SK-N-SH (cell line): ENCODE results near the gene UBAC2. TPM values are rescaled to one million over a fixed set of nuclear protein-coding genes. Genes with fewer than 3 reads are reported as not detected.
A peak's percentile ranks its signal among the peaks of the same experiment; 100 is the strongest.

Experiments
- CTCF ChIA-PET: fragments of 300-600, 350-600 bp; formaldehyde crosslinking; extraction: SDS; loops from one replicate; lab custom pipeline; 2021; lab: Yijun Ruan, JAX
- POLR2A ChIA-PET: fragments of 350-600 bp; sonication (Branson Sonifier 250); formaldehyde crosslinking; extraction: SDS; loops from one replicate; lab custom pipeline; 2020; ENCODE audit warnings: antibody characterized with exemption, inconsistent platforms; lab: Yijun Ruan, JAX
- DNase-seq: peaks from one replicate; pipeline ENCODE4 v3.0.0; 2012
- H2AFZ ChIP-seq: fragments of 200-600 bp; sonication (generic); 2 replicates; pipeline ENCODE4 v1.8.1; 2016; ENCODE audit warnings: antibody characterized with exemption, mild to moderate bottlenecking, low read depth
- H3F3A ChIP-seq: fragments of 200-600 bp; sonication (generic); replicated peaks from 2 replicates; pipeline ENCODE3; 2016; ENCODE audit warnings: antibody characterized with exemption, mild to moderate bottlenecking; ENCODE audit not compliant: insufficient read depth
- H3K27ac ChIP-seq, 2 experiments: fragments of 200-500 bp in 1 of 2; fragments of 200-600 bp in 1 of 2; sonication (Bioruptor generic) in 1 of 2; sonication (generic), shearing (Covaris generic) in 1 of 2; 2 replicates each; pipeline versions ENCODE4 v1.5.1 to v1.6.1; 2014 to 2016; ENCODE audit warnings: low read depth in 2 of 2, inconsistent platforms in 1 of 2, low read length in 1 of 2, mild to moderate bottlenecking in 1 of 2, mixed read lengths in 1 of 2
- H3K27me3 ChIP-seq: fragments of 200-600 bp; sonication (generic), shearing (Covaris generic); 2 replicates; pipeline ENCODE4 v1.6.1; 2016; ENCODE audit warnings: mixed run types; ENCODE audit not compliant: insufficient read depth
- H3K36me3 ChIP-seq, 2 experiments: fragments of 200-500 bp in 1 of 2; fragments of 200-600 bp in 1 of 2; sonication (Bioruptor generic) in 1 of 2; sonication (generic) in 1 of 2; replicated peaks in 1 of 2; 2 replicates each; pipeline versions ENCODE3 to v1.5.1; 2014 to 2016; ENCODE audit warnings: low read length in 1 of 2, mild to moderate bottlenecking in 1 of 2; ENCODE audit not compliant: insufficient read depth in 2 of 2, control insufficient read depth in 1 of 2
- H3K4me1 ChIP-seq, 2 experiments: fragments of 200-500 bp in 1 of 2; fragments of 200-600 bp in 1 of 2; sonication (Bioruptor generic) in 1 of 2; sonication (generic), shearing (Covaris generic) in 1 of 2; 2 replicates each; pipeline versions ENCODE4 v1.5.1 to v1.6.1; 2014 to 2016; ENCODE audit warnings: low read depth in 1 of 2, low read length in 1 of 2, mixed run types in 1 of 2; ENCODE audit not compliant: insufficient read depth in 2 of 2, control insufficient read depth in 1 of 2
- H3K4me2 ChIP-seq: fragments of 200-600 bp; sonication (generic), shearing (Covaris generic); 2 replicates; pipeline ENCODE4 v1.6.1; 2017; ENCODE audit warnings: mixed run types
- H3K4me3 ChIP-seq, 2 experiments: fragments of 200-500 bp in 1 of 2; fragments of 200-600 bp in 1 of 2; sonication (Bioruptor generic) in 1 of 2; sonication (generic), shearing (Covaris generic) in 1 of 2; 2 replicates each; pipeline versions ENCODE4 v1.5.1 to v1.8.1; 2014 to 2016; ENCODE audit warnings: low read depth in 2 of 2, inconsistent platforms in 1 of 2, low read length in 1 of 2, mild to moderate bottlenecking in 1 of 2, mixed read lengths in 1 of 2, moderate library complexity in 1 of 2
- H3K79me2 ChIP-seq: fragments of 200-600 bp; sonication (generic); 2 replicates; pipeline ENCODE4 v1.8.1; 2017; ENCODE audit warnings: mild to moderate bottlenecking; ENCODE audit not compliant: insufficient read depth
- H3K9ac ChIP-seq: fragments of 200-600 bp; sonication (generic); 2 replicates; pipeline ENCODE4 v1.6.1; 2017; ENCODE audit warnings: mixed run types
- H3K9me2 ChIP-seq: fragments of 200-600 bp; sonication (generic); 2 replicates; pipeline ENCODE4 v1.6.1; 2017; ENCODE audit warnings: mixed run types
- H3K9me3 ChIP-seq: fragments of 200-600 bp; sonication (generic); 2 replicates; pipeline ENCODE4 v1.6.1; 2017; ENCODE audit warnings: mixed run types, mild to moderate bottlenecking, moderate library complexity
- H4K20me1 ChIP-seq: fragments of 200-600 bp; sonication (generic); 2 replicates; pipeline ENCODE4 v1.6.1; 2017; ENCODE audit warnings: mild to moderate bottlenecking, mixed run types; ENCODE audit not compliant: insufficient read depth
- EP300 ChIP-seq, 2 experiments: IDR thresholded peaks; 2 replicates each; pipeline versions ENCODE4 v1.4.0 to v1.6.1; 2012; ENCODE audit warnings: borderline replicate concordance in 1 of 2, low read depth in 1 of 2, low read length in 1 of 2
- EZH2phosphoT487 ChIP-seq: fragments of 200-600 bp; sonication (generic); IDR thresholded peaks from 2 replicates; pipeline ENCODE4 v1.6.1; 2017; ENCODE audit warnings: low read depth, mixed run types, mild to moderate bottlenecking, antibody characterized with exemption, moderate library complexity, borderline replicate concordance
- MEF2A ChIP-seq: IDR thresholded peaks from 2 replicates; pipeline ENCODE4 v1.4.0; 2012; ENCODE audit warnings: low read depth, borderline replicate concordance
- NFIC ChIP-seq: IDR thresholded peaks from 2 replicates; pipeline ENCODE4 v1.4.0; 2012; ENCODE audit warnings: borderline replicate concordance
- NRF1 ChIP-seq: IDR thresholded peaks from 2 replicates; pipeline ENCODE4 v1.6.1; 2012; ENCODE audit warnings: low read depth, mild to moderate bottlenecking, low read length
- RCOR1 ChIP-seq: fragments of 150-350 bp; IDR thresholded peaks from 2 replicates; pipeline ENCODE4 v1.6.1; 2017; ENCODE audit warnings: antibody characterized with exemption, low read length
- RFX5 ChIP-seq: IDR thresholded peaks from 2 replicates; pipeline ENCODE4 v1.6.1; 2012; ENCODE audit warnings: mild to moderate bottlenecking, improper control_type of control experiment, low read length
- RXRA ChIP-seq: IDR thresholded peaks from 2 replicates; pipeline ENCODE4 v1.4.0; 2012; ENCODE audit warnings: low read depth, mild to moderate bottlenecking, borderline replicate concordance
- TAF1 ChIP-seq: IDR thresholded peaks from 2 replicates; pipeline ENCODE4 v1.6.1; 2012; ENCODE audit warnings: low read depth, mild to moderate bottlenecking, low read length, moderate library complexity, borderline replicate concordance
- TEAD4 ChIP-seq: IDR thresholded peaks from 2 replicates; pipeline ENCODE4 v1.4.0; 2012; ENCODE audit warnings: mild to moderate bottlenecking, borderline replicate concordance; ENCODE audit not compliant: insufficient read depth
- WGBS: methylation state at CpG from one replicate; pipeline ENCODE4 v1.1.6; 2017; ENCODE audit warnings: low lambda C conversion rate; 5-methylcytosine and 5-hydroxymethylcytosine counted together
- polyA plus RNA-seq, 3 experiments: library from polyadenylated mRNA; depleted of rRNA; stranded (reverse); fragments of >200 nt; gene quantifications; 2 replicates each; pipeline ENCODE4 v1.2.3, GENCODE V29; 2012
- TF ChIP-seq, protein P1 (sequence below): IDR thresholded peaks from 2 replicates; pipeline ENCODE4; 2012
- TF ChIP-seq, protein P2 (sequence below): IDR thresholded peaks from 2 replicates; pipeline ENCODE4 v1.4.0; 2012; ENCODE audit warnings: low read depth, borderline replicate concordance
- TF ChIP-seq, protein P3 (sequence below): IDR thresholded peaks from 2 replicates; pipeline ENCODE4 v1.4.0; 2012; ENCODE audit warnings: low read depth
- TF ChIP-seq, protein P4 (sequence below): fragments of 200-600 bp; sonication (generic); IDR thresholded peaks from 2 replicates; pipeline ENCODE4 v1.6.1; 2017; ENCODE audit warnings: antibody characterized with exemption, mild to moderate bottlenecking, moderate library complexity

UBAC2 gene
- polyA plus RNA-seq, 1 of the 3 experiments (the other 2 are of a cell fraction), result 79.0 TPM

DNA sequence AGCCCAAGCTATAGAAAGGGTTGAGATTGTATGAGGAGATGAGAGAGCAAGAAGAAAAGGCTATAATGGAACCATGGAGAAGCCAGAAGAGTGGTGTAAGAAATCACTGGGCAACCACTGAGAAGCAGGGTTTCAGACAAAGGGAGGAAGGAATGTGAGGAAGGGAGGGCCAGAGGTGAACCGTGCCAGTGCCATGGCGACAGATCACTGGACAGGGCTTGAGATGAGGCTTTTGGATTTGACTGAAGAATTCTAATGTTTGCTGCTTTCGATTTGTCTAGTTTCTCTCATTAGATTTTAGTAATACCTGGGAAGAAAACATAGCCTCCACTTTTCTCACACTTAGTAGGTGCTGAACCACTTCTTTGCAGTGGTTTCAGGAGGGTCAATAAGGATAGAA, 112.8 kb downstream of the UBAC2 start:
- ChIA-PET POLR2A (no interaction called here), CTCF (interaction anchor here (1.4 kb wide), 1 partner anchor 44 kb away, joined by 8 read pairs; no protein-coding TSS in a partner anchor)
- H3K9me3 ChIP-seq, result no peaks in the 10 kb centered on the region
- H3K9me2 ChIP-seq, result no peaks in the 10 kb centered on the region
- H3F3A ChIP-seq, result peaks cover 18% of the 10 kb centered on the region
- peaks cover 9 to 20% of the 10 kb centered on the region in 2 experiments for H3K36me3 ChIP-seq
- 99% methylated on average over 3 of the region's 3 CpGs for WGBS
- H4K20me1 ChIP-seq, result 0 out of 2 replicates have a peak, but pooled peaks cover 5% of the 10 kb centered on the region
- peaks cover 12 to 31% of the 10 kb centered on the region in 2 experiments for H3K4me1 ChIP-seq
- no peak for DNase-seq
- no peak overlapping the region for H3K4me2 ChIP-seq
- H3K27me3 ChIP-seq, result no peaks in the 10 kb centered on the region
- no peak overlapping the region for H3K4me3 ChIP-seq
- H3K27ac ChIP-seq, result peak overlapping the region in 1 of 2 experiments; percentile 43; a peak in 1 of 4 replicates
- TF ChIP-seq RXRA (no peak), TAF1 (no peak), TEAD4 (no peak), MEF2A (no peak), EZH2phosphoT487 (no peak), RCOR1 (no peak), RFX5 (no peak), EP300 (IDR thresholded peaks at IDR 0.05; ENCODE audit: borderline replicate concordance in 1 of 2, low read depth in 1 of 2, low read length in 1 of 2) (no peak)
- TF ChIP-seq, protein P1, sequence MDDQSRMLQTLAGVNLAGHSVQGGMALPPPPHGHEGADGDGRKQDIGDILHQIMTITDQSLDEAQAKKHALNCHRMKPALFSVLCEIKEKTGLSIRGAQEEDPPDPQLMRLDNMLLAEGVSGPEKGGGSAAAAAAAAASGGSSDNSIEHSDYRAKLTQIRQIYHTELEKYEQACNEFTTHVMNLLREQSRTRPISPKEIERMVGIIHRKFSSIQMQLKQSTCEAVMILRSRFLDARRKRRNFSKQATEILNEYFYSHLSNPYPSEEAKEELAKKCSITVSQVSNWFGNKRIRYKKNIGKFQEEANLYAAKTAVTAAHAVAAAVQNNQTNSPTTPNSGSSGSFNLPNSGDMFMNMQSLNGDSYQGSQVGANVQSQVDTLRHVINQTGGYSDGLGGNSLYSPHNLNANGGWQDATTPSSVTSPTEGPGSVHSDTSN, result no peak
- TF ChIP-seq, protein P2, sequence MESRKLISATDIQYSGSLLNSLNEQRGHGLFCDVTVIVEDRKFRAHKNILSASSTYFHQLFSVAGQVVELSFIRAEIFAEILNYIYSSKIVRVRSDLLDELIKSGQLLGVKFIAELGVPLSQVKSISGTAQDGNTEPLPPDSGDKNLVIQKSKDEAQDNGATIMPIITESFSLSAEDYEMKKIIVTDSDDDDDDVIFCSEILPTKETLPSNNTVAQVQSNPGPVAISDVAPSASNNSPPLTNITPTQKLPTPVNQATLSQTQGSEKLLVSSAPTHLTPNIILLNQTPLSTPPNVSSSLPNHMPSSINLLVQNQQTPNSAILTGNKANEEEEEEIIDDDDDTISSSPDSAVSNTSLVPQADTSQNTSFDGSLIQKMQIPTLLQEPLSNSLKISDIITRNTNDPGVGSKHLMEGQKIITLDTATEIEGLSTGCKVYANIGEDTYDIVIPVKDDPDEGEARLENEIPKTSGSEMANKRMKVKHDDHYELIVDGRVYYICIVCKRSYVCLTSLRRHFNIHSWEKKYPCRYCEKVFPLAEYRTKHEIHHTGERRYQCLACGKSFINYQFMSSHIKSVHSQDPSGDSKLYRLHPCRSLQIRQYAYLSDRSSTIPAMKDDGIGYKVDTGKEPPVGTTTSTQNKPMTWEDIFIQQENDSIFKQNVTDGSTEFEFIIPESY, result no peak
- TF ChIP-seq, protein P3, sequence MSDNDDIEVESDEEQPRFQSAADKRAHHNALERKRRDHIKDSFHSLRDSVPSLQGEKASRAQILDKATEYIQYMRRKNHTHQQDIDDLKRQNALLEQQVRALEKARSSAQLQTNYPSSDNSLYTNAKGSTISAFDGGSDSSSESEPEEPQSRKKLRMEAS, result no peak
- peaks cover 6% of the 10 kb centered on the region; the same call in 1 of the 2 replicates for H3K79me2 ChIP-seq
- no peak overlapping the region for H2AFZ ChIP-seq
- H3K9ac ChIP-seq, result no peak overlapping the region

DNA sequence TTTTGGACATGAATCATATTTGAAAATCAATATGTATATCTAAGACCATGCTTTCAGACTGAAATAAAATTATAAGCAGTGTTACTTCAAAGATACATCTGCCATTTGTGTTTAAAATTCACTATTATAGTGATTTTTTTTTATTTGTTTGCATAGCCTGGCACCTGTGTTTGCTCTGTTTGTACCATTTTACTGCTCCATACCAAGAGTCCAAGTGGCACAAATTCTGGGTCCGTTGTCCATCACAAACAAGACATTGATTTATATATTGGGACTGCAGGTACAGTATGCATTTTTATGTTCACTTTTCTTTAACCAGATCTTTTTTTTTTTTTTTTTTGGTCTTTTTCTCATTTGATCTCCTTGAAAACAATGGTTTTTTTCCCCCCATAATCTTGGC, 113.3 kb downstream of the UBAC2 start:
- ChIA-PET POLR2A (no interaction called here), CTCF (no interaction called here)
- H3K4me2 ChIP-seq, result no peak overlapping the region
- H3K9me3 ChIP-seq, result no peaks in the 10 kb centered on the region
- no peak overlapping the region for H3K27ac ChIP-seq
- no peak overlapping the region for H2AFZ ChIP-seq
- peaks cover 9 to 20% of the 10 kb centered on the region in 2 experiments for H3K36me3 ChIP-seq
- WGBS, result 87% methylated on average over 1 of the region's 1 CpG
- TF ChIP-seq, protein P4, sequence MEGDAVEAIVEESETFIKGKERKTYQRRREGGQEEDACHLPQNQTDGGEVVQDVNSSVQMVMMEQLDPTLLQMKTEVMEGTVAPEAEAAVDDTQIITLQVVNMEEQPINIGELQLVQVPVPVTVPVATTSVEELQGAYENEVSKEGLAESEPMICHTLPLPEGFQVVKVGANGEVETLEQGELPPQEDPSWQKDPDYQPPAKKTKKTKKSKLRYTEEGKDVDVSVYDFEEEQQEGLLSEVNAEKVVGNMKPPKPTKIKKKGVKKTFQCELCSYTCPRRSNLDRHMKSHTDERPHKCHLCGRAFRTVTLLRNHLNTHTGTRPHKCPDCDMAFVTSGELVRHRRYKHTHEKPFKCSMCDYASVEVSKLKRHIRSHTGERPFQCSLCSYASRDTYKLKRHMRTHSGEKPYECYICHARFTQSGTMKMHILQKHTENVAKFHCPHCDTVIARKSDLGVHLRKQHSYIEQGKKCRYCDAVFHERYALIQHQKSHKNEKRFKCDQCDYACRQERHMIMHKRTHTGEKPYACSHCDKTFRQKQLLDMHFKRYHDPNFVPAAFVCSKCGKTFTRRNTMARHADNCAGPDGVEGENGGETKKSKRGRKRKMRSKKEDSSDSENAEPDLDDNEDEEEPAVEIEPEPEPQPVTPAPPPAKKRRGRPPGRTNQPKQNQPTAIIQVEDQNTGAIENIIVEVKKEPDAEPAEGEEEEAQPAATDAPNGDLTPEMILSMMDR, result no peak
- TF ChIP-seq, protein P1, result no peak
- TF ChIP-seq NFIC (no peak), NRF1 (no peak), EP300 (IDR thresholded peaks at IDR 0.05; ENCODE audit: borderline replicate concordance in 1 of 2, low read depth in 1 of 2, low read length in 1 of 2) (no peak)
- TF ChIP-seq, protein P3, result no peak
- H3F3A ChIP-seq, result peaks cover 18% of the 10 kb centered on the region
- no peak overlapping the region for H3K4me3 ChIP-seq
- H3K4me1 ChIP-seq, result peaks cover 12 to 31% of the 10 kb centered on the region in 2 experiments
- H3K9ac ChIP-seq, result no peak overlapping the region
- no peaks in the 10 kb centered on the region for H3K27me3 ChIP-seq
- 0 out of 2 replicates have a peak, but pooled peaks cover 5% of the 10 kb centered on the region for H4K20me1 ChIP-seq
- DNase-seq, result no peak
- H3K9me2 ChIP-seq, result no peaks in the 10 kb centered on the region
- H3K79me2 ChIP-seq, result peaks cover 6% of the 10 kb centered on the region; the same call in 1 of the 2 replicates
